HuH-7.5 (cell line): ENCODE data around the gene SMO.
"Not testable (repeated sequence)": the region's sequence is repeated elsewhere in the genome, so short reads cannot be mapped to it uniquely, and the experiment has no call there.

ENCODE experiments used
- DNase-seq: peaks from one replicate; pipeline ENCODE4 v3.0.0; 2011; ENCODE audit warnings: low spot score

SMO gene

GRCh38 chr7:129209067-129209926 lies 20.9 kb downstream of the SMO start:
- no peak for DNase-seq

GRCh38 chr7:129210256-129210988 lies 22.0 kb downstream of the SMO start:
- DNase-seq, result peak; percentile 83

GRCh38 chr7:129210989-129211312 lies 22.5 kb downstream of the SMO start:
- DNase-seq, result no peak

GRCh38 chr7:129212126-129212525 lies 23.7 kb downstream of the SMO start:
- no peak for DNase-seq

- DNase-seq, result no peak
Measured at GRCh38 chr7:129212596-129212995, 24.2 kb downstream of the SMO start.

GRCh38 chr7:129213828-129214227 lies 25.4 kb downstream of the SMO start:
- DNase-seq, result peak; percentile 75

GRCh38 chr7:129215691-129216090 lies 27.3 kb downstream of the SMO start:
- not testable (repeated sequence) for DNase-seq

- DNase-seq, result not testable (repeated sequence)
Measured at GRCh38 chr7:129216101-129216715, 27.8 kb downstream of the SMO start.

- not testable (repeated sequence) for DNase-seq
Measured at GRCh38 chr7:129216821-129217416, 28.5 kb downstream of the SMO start.

GRCh38 chr7:129218514-129219062 lies 30.2 kb downstream of the SMO start:
- DNase-seq, result peak; percentile 88

GRCh38 chr7:129219166-129219565 lies 30.7 kb downstream of the SMO start:
- not testable (repeated sequence) for DNase-seq

- DNase-seq, result no peak
Measured at GRCh38 chr7:129222064-129222463, 33.6 kb downstream of the SMO start.

- peak; percentile 87 for DNase-seq
Measured at GRCh38 chr7:129224251-129225205, 36.1 kb downstream of the SMO start, which contains the start of gene AHCYL2. TSS of gene AHCYL2 (plus strand) at chr7:129225030.

GRCh38 chr7:129225206-129225930 lies 36.9 kb downstream of the SMO start:
- peak; percentile 52 for DNase-seq

- no peak for DNase-seq
Measured at GRCh38 chr7:129225931-129226572, 37.6 kb downstream of the SMO start.

- DNase-seq, result no peak
Measured at GRCh38 chr7:129227646-129228578, 39.5 kb downstream of the SMO start.

- no peak for DNase-seq
Measured at GRCh38 chr7:129228633-129229032, 40.2 kb downstream of the SMO start.

- no peak for DNase-seq
Measured at GRCh38 chr7:129231666-129232065, 43.2 kb downstream of the SMO start.

GRCh38 chr7:129238546-129238945 lies 50.1 kb downstream of the SMO start:
- DNase-seq, result no peak
